Neuronal stem cell (in vitro differentiated cells): ENCODE results near the gene B3GALT2. TPM values are rescaled to one million over a fixed set of nuclear protein-coding genes. Genes with fewer than 3 reads are reported as not detected.
"Not testable (repeated sequence)": the region's sequence is repeated elsewhere in the genome, so short reads cannot be mapped to it uniquely, and the experiment has no call there.

Experiments used
- DNase-seq: peaks from one replicate; pipeline ENCODE4 v3.0.0-alpha.2; 2013; ENCODE audit warnings: low spot score
- H2AFZ ChIP-seq: one replicate; pipeline ENCODE4 v1.6.1; 2013; ENCODE audit warnings: mild to moderate bottlenecking, low read length, inconsistent platforms
- H2AK5ac ChIP-seq: 2 replicates; pipeline ENCODE4 v1.6.1; 2013; ENCODE audit warnings: low read depth, mild to moderate bottlenecking, inconsistent platforms, low read length, moderate library complexity, mixed read lengths
- H2BK120ac ChIP-seq: 2 replicates; pipeline ENCODE4 v1.6.1; 2013; ENCODE audit warnings: low read depth, mild to moderate bottlenecking, inconsistent platforms, low read length, moderate library complexity, mixed read lengths
- H2BK12ac ChIP-seq: one replicate; pipeline ENCODE4 v1.6.1; 2013; ENCODE audit warnings: low read length, inconsistent platforms
- H2BK15ac ChIP-seq: 2 replicates; pipeline ENCODE4 v1.6.1; 2013; ENCODE audit warnings: mild to moderate bottlenecking, low read length, inconsistent platforms, mixed read lengths
- H2BK5ac ChIP-seq: one replicate; pipeline ENCODE4 v1.6.1; 2013; ENCODE audit warnings: inconsistent platforms, mild to moderate bottlenecking, low read length, moderate library complexity
- H3K14ac ChIP-seq: one replicate; pipeline ENCODE4 v1.6.1; 2013; ENCODE audit warnings: low read length, inconsistent platforms
- H3K18ac ChIP-seq: 2 replicates; pipeline ENCODE4 v1.6.1; 2013; ENCODE audit warnings: low read length, inconsistent platforms
- H3K23ac ChIP-seq: 2 replicates; pipeline ENCODE4 v1.6.1; 2013; ENCODE audit warnings: low read depth, mild to moderate bottlenecking, mixed read lengths, low read length, inconsistent platforms; ENCODE audit not compliant: poor library complexity
- H3K27ac ChIP-seq: replicated peaks from 3 replicates; pipeline ENCODE4 v1.5.1; 2013; ENCODE audit warnings: low read length, inconsistent platforms
- H3K27me3 ChIP-seq, 3 experiments: 2 replicates each; pipeline ENCODE4 v1.6.1; 2013; ENCODE audit warnings: low read length in 3 of 3, mild to moderate bottlenecking in 2 of 3, inconsistent platforms in 1 of 3, low read depth in 1 of 3, mixed read lengths in 1 of 3, moderate library complexity in 1 of 3; ENCODE audit not compliant: control insufficient read depth in 3 of 3, insufficient read depth in 3 of 3
- H3K36me3 ChIP-seq, 2 donors: replicated peaks in 1 of 2; 2 replicates each; pipeline ENCODE4 v1.6.1; 2013; ENCODE audit warnings: low read length in 2 of 2; ENCODE audit not compliant: control insufficient read depth in 2 of 2, insufficient read depth in 2 of 2
- H3K4ac ChIP-seq: 2 replicates; pipeline ENCODE4 v1.6.1; 2013; ENCODE audit warnings: inconsistent platforms, mild to moderate bottlenecking, low read length, moderate library complexity
- H3K4me1 ChIP-seq, 2 donors: 1 replicate in 1 of 2; 2 replicates in 1 of 2; pipeline ENCODE4 v1.6.1; 2013; ENCODE audit warnings: low read length in 2 of 2, low read depth in 1 of 2; ENCODE audit not compliant: control insufficient read depth in 2 of 2, insufficient read depth in 1 of 2
- H3K4me2 ChIP-seq: one replicate; pipeline ENCODE4 v1.6.1; 2013; ENCODE audit warnings: mild to moderate bottlenecking, low read length, inconsistent platforms; ENCODE audit not compliant: insufficient read depth, poor library complexity, severe bottlenecking
- H3K4me3 ChIP-seq, 2 donors: 2 replicates each; pipeline ENCODE4 v1.5.1; 2013; ENCODE audit warnings: low read length in 2 of 2, mild to moderate bottlenecking in 2 of 2, inconsistent platforms in 1 of 2, moderate library complexity in 1 of 2
- H3K79me1 ChIP-seq: one replicate; pipeline ENCODE4 v1.6.1; 2013; ENCODE audit warnings: low read depth, mild to moderate bottlenecking, inconsistent platforms, low read length, moderate library complexity
- H3K9ac ChIP-seq: one replicate; pipeline ENCODE4 v1.6.1; 2013; ENCODE audit warnings: mild to moderate bottlenecking, low read depth, low read length, inconsistent platforms; ENCODE audit not compliant: poor library complexity
- H3K9me3 ChIP-seq, 2 donors: replicated peaks in 1 of 2; 2 replicates each; pipeline versions ENCODE3 to v1.6.1; 2013; ENCODE audit warnings: low read length in 2 of 2, mild to moderate bottlenecking in 2 of 2, inconsistent platforms in 1 of 2, low read depth in 1 of 2, mixed read lengths in 1 of 2, moderate library complexity in 1 of 2; ENCODE audit not compliant: control insufficient read depth in 2 of 2, insufficient read depth in 1 of 2
- H4K8ac ChIP-seq: one replicate; pipeline ENCODE4 v1.6.1; 2013; ENCODE audit warnings: low read depth, mild to moderate bottlenecking, inconsistent platforms, low read length, moderate library complexity
- H4K91ac ChIP-seq: one replicate; pipeline ENCODE4 v1.6.1; 2013; ENCODE audit warnings: low read length, low read depth, mild to moderate bottlenecking, inconsistent platforms; ENCODE audit not compliant: poor library complexity
- WGBS, 2 donors: extraction: QIAGEN DNeasy Blood & Tissue Kit; methylation state at CpG; one replicate each; pipeline ENCODE4 v1.1.7; 2013; ENCODE audit warnings: missing lambda C conversion rate in 2 of 2, mixed read lengths in 1 of 2; ENCODE audit not compliant: insufficient read length in 2 of 2, insufficient replicate concordance in 1 of 2; ENCODE audit errors: extremely low coverage in 2 of 2; 5-methylcytosine and 5-hydroxymethylcytosine counted together
- polyA plus RNA-seq, 2 experiments: library from polyadenylated mRNA; stranded (reverse); fragments of 200-250 nt; gene quantifications; one replicate each; pipeline ENCODE4 v1.2.3, GENCODE V29; 2013

Gene B3GALT2
- polyA plus RNA-seq (2013, experiment 1 of 2) = 0.01 TPM
- 0.03 TPM for polyA plus RNA-seq (2013, experiment 2 of 2)

- no peak within 1 kb of the TSS for H2BK15ac ChIP-seq
- no peaks in the 10 kb centered on the region for H3K79me1 ChIP-seq
- H3K27ac ChIP-seq = peak within 1 kb of the TSS; percentile 5
- H3K4me3 ChIP-seq = peak within 1 kb of the TSS in 1 of 2 donors; percentile 35
- H3K27me3 ChIP-seq = no peaks in the 10 kb centered on the region
- no peak within 1 kb of the TSS for H2BK5ac ChIP-seq
- no peak within 1 kb of the TSS for H4K91ac ChIP-seq
- H3K18ac ChIP-seq = no peak within 1 kb of the TSS
- H3K4ac ChIP-seq = no peak within 1 kb of the TSS
- peaks cover 4 to 11% of the 10 kb centered on the region in 2 donors for H3K4me1 ChIP-seq
- H3K36me3 ChIP-seq = peaks cover 0 to 1% of the 10 kb centered on the region in 2 donors
- DNase-seq = no peak
- no peak within 1 kb of the TSS for H2AFZ ChIP-seq
- H2AK5ac ChIP-seq = no peak within 1 kb of the TSS
- no CpG with 5 or more reads among the region's 13 CpGs for WGBS, 2 donors
- H3K14ac ChIP-seq = no peak within 1 kb of the TSS
- no peak within 1 kb of the TSS for H3K23ac ChIP-seq
- H3K4me2 ChIP-seq = no peak within 1 kb of the TSS
- no peak within 1 kb of the TSS for H4K8ac ChIP-seq
- H2BK120ac ChIP-seq = no peak within 1 kb of the TSS
- no peak within 1 kb of the TSS for H2BK12ac ChIP-seq
- no peaks in the 10 kb centered on the region for H3K9me3 ChIP-seq
- no peak within 1 kb of the TSS for H3K9ac ChIP-seq
Observed at GRCh38 chr1:193185901-193186731, at the start of gene B3GALT2. Gene B3GALT2, minus strand, starts transcription at chr1:193186613. Its CDS starts 5,051 bp downstream, at chr1:193181562.

- H3K36me3 ChIP-seq = peaks cover 0 to 52% of the 10 kb centered on the region in 2 donors
- H3K4me1 ChIP-seq = no peaks in the 10 kb centered on the region
- WGBS, 2 donors = no CpG with 5 or more reads among the region's 1 CpG
- no peak overlapping the region for H2AFZ ChIP-seq
- no peak for DNase-seq
- no peak overlapping the region for H4K91ac ChIP-seq
- H3K18ac ChIP-seq = no peak overlapping the region
- H3K79me1 ChIP-seq = no peaks in the 10 kb centered on the region
- H2AK5ac ChIP-seq = no peak overlapping the region
- H3K27me3 ChIP-seq = no peaks in the 10 kb centered on the region
- no peak overlapping the region for H3K4ac ChIP-seq
- no peak overlapping the region for H3K27ac ChIP-seq
- H2BK12ac ChIP-seq = no peak overlapping the region
- H3K4me2 ChIP-seq = no peak overlapping the region
- no peak overlapping the region for H3K14ac ChIP-seq
- H2BK120ac ChIP-seq = no peak overlapping the region
- H3K9me3 ChIP-seq = no peaks in the 10 kb centered on the region
- H3K9ac ChIP-seq = no peak overlapping the region
- no peak overlapping the region for H2BK5ac ChIP-seq
- H4K8ac ChIP-seq = no peak overlapping the region
- no peak overlapping the region for H3K23ac ChIP-seq
- H3K4me3 ChIP-seq = no peak overlapping the region
- H2BK15ac ChIP-seq = no peak overlapping the region
Observed at GRCh38 chr1:193234530-193234929, 48.1 kb upstream of the B3GALT2 start.

DNA sequence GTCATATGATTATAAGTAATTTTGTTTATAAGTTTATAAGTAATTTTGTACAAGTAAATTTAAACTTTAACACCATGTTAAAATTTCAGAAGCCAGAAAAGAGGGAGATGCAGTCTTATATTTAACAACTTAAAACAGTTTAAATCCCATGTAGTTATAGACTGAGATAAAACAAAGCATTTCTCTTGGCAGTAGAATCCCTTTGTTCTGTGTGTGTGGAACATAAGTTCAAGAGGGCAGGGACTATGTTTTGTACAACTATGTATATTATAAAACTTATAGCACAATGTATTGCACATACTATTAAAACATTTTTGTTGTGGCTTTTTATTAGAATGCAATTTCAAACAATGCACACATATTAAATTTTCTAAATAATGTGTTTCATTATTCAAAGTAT, 44.7 kb upstream of the B3GALT2 start:
- H3K4me3 ChIP-seq, H2BK5ac ChIP-seq, H3K79me1 ChIP-seq: not testable (repeated sequence)

DNA sequence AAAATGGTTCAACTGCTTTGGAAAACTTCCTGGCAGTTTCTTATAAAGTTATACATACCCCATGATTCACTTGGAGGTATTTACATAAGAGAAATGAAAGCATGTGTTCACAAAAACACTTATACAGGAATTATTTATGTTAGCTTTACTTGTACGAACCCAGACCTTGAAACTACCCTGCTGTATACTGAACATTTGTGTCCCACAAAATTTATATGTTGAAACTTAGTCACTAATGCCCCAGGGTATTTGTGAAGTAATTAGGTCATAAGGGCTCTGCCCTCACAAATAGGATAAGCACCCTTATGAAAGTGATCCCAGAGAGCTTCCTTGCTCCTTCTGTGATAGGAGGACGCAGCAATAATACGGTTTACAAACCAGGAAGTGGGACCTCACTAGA, 42.7 kb upstream of the B3GALT2 start:
- H3K79me1 ChIP-seq = no peaks in the 10 kb centered on the region
- WGBS, 2 donors = no CpG with 5 or more reads among the region's 3 CpGs
- DNase-seq = no peak

More for the DNA sequence above, 44.7 kb upstream of the B3GALT2 start:
- H4K91ac ChIP-seq, H2AK5ac ChIP-seq, H3K14ac ChIP-seq, H3K27ac ChIP-seq, H3K9me3 ChIP-seq, H3K23ac ChIP-seq, H3K4ac ChIP-seq, H2BK12ac ChIP-seq, DNase-seq, H3K4me2 ChIP-seq, H3K9ac ChIP-seq, H2AFZ ChIP-seq, H3K18ac ChIP-seq, H2BK15ac ChIP-seq, H3K4me1 ChIP-seq, H2BK120ac ChIP-seq, H4K8ac ChIP-seq, H3K27me3 ChIP-seq: not testable (repeated sequence)
- H3K36me3 ChIP-seq = peaks cover 0 to 39% of the 10 kb centered on the region in 2 donors

More for the DNA sequence above, 42.7 kb upstream of the B3GALT2 start:
- Histone ChIP-seq H3K4me2 (no peak overlapping the region), H2AFZ (no peak overlapping the region), H4K91ac (no peak overlapping the region), H3K4me3 (no peak overlapping the region), H2BK15ac (no peak overlapping the region), H3K36me3 (peaks cover 0 to 25% of the 10 kb centered on the region in 2 donors), H2BK120ac (no peak overlapping the region), H3K14ac (no peak overlapping the region), H3K27ac (no peak overlapping the region), H2BK12ac (no peak overlapping the region), H3K9me3 (peaks cover 2 to 3% of the 10 kb centered on the region in 2 donors), H3K4ac (no peak overlapping the region), H3K27me3 (no peaks in the 10 kb centered on the region), H2BK5ac (no peak overlapping the region), H3K9ac (no peak overlapping the region), H3K18ac (no peak overlapping the region), H3K4me1 (no peaks in the 10 kb centered on the region), H3K23ac (no peak overlapping the region), H4K8ac (no peak overlapping the region), H2AK5ac (no peak overlapping the region)
